Endodermal cell (in vitro differentiated cells): Measurements from ENCODE around the gene FBXO41. TPM values are rescaled to one million over a fixed set of nuclear protein-coding genes. Genes with fewer than 3 reads are reported as not detected.

Source experiments
- DNase-seq: peaks from one replicate; pipeline ENCODE4 v3.0.0-alpha.2; 2017
- H3K27ac ChIP-seq: 2 replicates; pipeline ENCODE4 v1.5.1; 2013; ENCODE audit warnings: mild to moderate bottlenecking, low read depth, low read length, moderate library complexity
- H3K27me3 ChIP-seq: 2 replicates; pipeline ENCODE4 v1.6.1; 2013; ENCODE audit warnings: mild to moderate bottlenecking, low read length, moderate library complexity; ENCODE audit not compliant: insufficient read depth, control insufficient read depth, poor library complexity, severe bottlenecking
- H3K36me3 ChIP-seq: 2 replicates; pipeline ENCODE4 v1.7.0; 2013; ENCODE audit warnings: mild to moderate bottlenecking, low read length, moderate library complexity; ENCODE audit not compliant: control insufficient read depth, insufficient read depth
- H3K4me1 ChIP-seq: one replicate; pipeline ENCODE4 v1.7.0; 2013; ENCODE audit warnings: low read length; ENCODE audit not compliant: control insufficient read depth, insufficient read depth
- H3K4me3 ChIP-seq: 2 replicates; pipeline ENCODE4 v1.5.1; 2013; ENCODE audit warnings: mild to moderate bottlenecking, low read length, moderate library complexity
- H3K9ac ChIP-seq: 2 replicates; pipeline ENCODE4 v1.6.1; 2013; ENCODE audit warnings: mild to moderate bottlenecking, low read length, moderate library complexity; ENCODE audit not compliant: poor library complexity, severe bottlenecking; ENCODE audit errors: extremely low read depth
- H3K9me3 ChIP-seq: 2 replicates; pipeline ENCODE4 v1.6.1; 2013; ENCODE audit warnings: mild to moderate bottlenecking, low read length, moderate library complexity; ENCODE audit not compliant: control insufficient read depth
- H3K27ac Mint-ChIP-seq: 2 replicates; pipeline ENCODE4 v1.8.0; 2020; ENCODE audit warnings: mixed read lengths
- H3K27me3 Mint-ChIP-seq: 2 replicates; pipeline ENCODE4 v1.8.0; 2021; ENCODE audit warnings: mild to moderate bottlenecking, mixed read lengths; ENCODE audit not compliant: insufficient read depth
- H3K36me3 Mint-ChIP-seq: 2 replicates; pipeline ENCODE4 v1.8.0; 2020; ENCODE audit warnings: low read depth, mixed read lengths
- H3K4me1 Mint-ChIP-seq: 2 replicates; pipeline ENCODE4 v1.8.0; 2020; ENCODE audit warnings: mixed read lengths
- H3K4me3 Mint-ChIP-seq: 2 replicates; pipeline ENCODE4 v1.8.0; 2020; ENCODE audit warnings: mild to moderate bottlenecking, moderate library complexity, mixed read lengths
- H3K9me3 Mint-ChIP-seq: 2 replicates; pipeline ENCODE4 v1.8.0; 2020; ENCODE audit warnings: mild to moderate bottlenecking, mixed read lengths
- whole genome bisulfite sequencing, 2 experiments: methylation state at CpG; one replicate each; pipeline versions ENCODE4 v1.1.5 to v1.1.7; 2013; ENCODE audit warnings: missing lambda C conversion rate in 2 of 2, mixed read lengths in 1 of 2; ENCODE audit not compliant: insufficient coverage in 1 of 2, insufficient read length in 1 of 2; 5-methylcytosine and 5-hydroxymethylcytosine counted together
- total RNA-seq, 2 donors: library from RNA; stranded (reverse); fragmentation: NEBNext Ultra II Directional in 1 of 2; extraction: Animal tissue kit (Norgen Biotek cat#: 25700) in 1 of 2; gene quantifications; 2 replicates in 1 of 2; 3 replicates in 1 of 2; pipeline ENCODE4 v1.2.1, GENCODE V29; 2021
- TF ChIP-seq, protein P1 (sequence below): fragments of 200-600 bp; sonication (generic); conservative IDR thresholded peaks from 2 replicates; pipeline ENCODE4 v1.5.0; 2021; ENCODE audit warnings: antibody characterized with exemption, mild to moderate bottlenecking

FBXO41 gene
- total RNA-seq, 2 donors from 2014 or later = 9.0 to 11.2 TPM

DNA sequence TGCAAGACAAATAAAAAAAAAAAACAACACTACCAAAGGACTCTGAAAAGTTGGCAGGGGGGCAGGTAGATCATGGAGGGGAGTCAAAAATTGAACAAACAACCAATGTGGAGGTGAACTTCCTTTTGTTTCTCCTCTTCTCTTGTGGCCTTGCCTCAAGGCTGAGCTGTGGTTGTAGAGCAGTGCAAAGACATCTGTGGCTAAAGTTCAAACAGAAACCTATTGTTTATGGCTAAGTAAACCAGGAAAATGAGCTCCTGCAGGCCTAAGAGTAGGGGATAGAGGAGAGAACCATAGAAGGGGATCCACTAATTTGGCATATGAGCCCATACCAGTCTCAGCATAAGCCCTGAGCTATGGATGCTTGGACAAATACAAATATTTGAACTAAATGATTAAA, 49.3 kb upstream of the FBXO41 start:
- Mint-ChIP-seq H3K36me3 (no peaks in the 10 kb centered on the region), H3K4me1 (no peaks in the 10 kb centered on the region), H3K27me3 (peaks cover 7% of the 10 kb centered on the region), H3K27ac (no peak overlapping the region), H3K4me3 (no peak overlapping the region), H3K9me3 (no peaks in the 10 kb centered on the region)
- no peak overlapping the region for H3K27ac ChIP-seq
- DNase-seq = no peak
- no peak overlapping the region for H3K9ac ChIP-seq
- H3K36me3 ChIP-seq = no peaks in the 10 kb centered on the region
- H3K9me3 ChIP-seq = no peaks in the 10 kb centered on the region
- peaks cover 21% of the 10 kb centered on the region for H3K27me3 ChIP-seq
- TF ChIP-seq, protein P1, sequence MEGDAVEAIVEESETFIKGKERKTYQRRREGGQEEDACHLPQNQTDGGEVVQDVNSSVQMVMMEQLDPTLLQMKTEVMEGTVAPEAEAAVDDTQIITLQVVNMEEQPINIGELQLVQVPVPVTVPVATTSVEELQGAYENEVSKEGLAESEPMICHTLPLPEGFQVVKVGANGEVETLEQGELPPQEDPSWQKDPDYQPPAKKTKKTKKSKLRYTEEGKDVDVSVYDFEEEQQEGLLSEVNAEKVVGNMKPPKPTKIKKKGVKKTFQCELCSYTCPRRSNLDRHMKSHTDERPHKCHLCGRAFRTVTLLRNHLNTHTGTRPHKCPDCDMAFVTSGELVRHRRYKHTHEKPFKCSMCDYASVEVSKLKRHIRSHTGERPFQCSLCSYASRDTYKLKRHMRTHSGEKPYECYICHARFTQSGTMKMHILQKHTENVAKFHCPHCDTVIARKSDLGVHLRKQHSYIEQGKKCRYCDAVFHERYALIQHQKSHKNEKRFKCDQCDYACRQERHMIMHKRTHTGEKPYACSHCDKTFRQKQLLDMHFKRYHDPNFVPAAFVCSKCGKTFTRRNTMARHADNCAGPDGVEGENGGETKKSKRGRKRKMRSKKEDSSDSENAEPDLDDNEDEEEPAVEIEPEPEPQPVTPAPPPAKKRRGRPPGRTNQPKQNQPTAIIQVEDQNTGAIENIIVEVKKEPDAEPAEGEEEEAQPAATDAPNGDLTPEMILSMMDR = no peak
- no peaks in the 10 kb centered on the region for H3K4me1 ChIP-seq
- no peak overlapping the region for H3K4me3 ChIP-seq

DNA sequence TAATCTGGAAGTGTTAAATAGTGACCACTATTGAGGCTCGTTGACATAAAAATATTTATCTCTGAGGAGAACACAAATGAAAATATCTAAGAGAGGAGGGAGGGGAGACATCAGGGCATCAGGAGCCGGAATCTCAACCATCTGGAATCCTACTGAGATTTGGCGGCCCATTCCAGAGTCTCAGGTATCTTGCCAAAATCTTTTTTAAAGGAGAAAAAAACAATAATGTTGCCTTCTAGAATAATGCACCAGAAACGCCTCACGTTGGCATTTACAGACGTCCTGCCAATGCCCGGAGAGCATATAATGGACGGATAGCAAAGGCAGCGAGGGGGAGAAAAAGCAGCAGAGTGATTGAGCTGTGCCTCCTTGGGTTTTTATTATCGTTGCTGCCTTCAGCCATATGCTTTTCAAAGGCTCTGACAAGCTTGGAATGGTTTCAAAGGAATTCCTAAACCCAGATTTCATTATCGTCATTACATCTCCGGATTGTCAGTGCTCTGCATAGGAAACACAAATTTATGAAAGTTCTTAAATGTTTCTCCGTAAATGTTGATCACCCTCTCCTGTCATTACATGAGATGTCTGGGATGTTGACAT, 39.9 kb upstream of the FBXO41 start:
- Mint-ChIP-seq H3K4me1 (no peaks in the 10 kb centered on the region), H3K27me3 (peaks cover 22% of the 10 kb centered on the region)

DNA sequence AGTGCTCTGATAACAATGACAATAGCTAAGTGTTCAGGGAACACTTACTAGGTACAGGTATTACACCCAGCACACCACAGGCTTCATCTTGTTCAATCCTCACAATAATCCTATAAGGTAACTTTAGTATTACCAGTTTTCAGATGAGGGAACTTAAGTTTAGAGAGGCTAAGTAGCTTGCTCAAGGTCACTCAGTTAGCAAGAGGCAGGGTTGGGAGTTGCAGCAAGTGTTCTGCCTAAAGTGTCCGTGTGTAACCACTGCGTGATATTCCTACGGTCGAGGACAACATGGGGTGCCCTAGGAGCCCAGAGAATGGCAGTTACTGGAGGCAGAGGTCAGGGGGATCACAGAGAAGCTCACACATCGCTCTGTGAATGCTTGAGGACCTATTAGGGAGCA, 39.3 kb upstream of the FBXO41 start:
- Histone ChIP-seq H3K27me3 (peaks cover 46% of the 10 kb centered on the region), H3K4me3 (no peak overlapping the region), H3K27ac (no peak overlapping the region), H3K9me3 (no peaks in the 10 kb centered on the region), H3K4me1 (no peaks in the 10 kb centered on the region), H3K36me3 (no peaks in the 10 kb centered on the region), H3K9ac (no peak overlapping the region)
- no peaks in the 10 kb centered on the region for H3K9me3 Mint-ChIP-seq
- no peaks in the 10 kb centered on the region for H3K36me3 Mint-ChIP-seq
- H3K4me1 Mint-ChIP-seq = no peaks in the 10 kb centered on the region
- DNase-seq = no peak
- no peak overlapping the region for H3K4me3 Mint-ChIP-seq
- 82 to 89% methylated on average over 5 of the region's 5 CpGs for WGBS, 2 experiments
- H3K27me3 Mint-ChIP-seq = peaks cover 22% of the 10 kb centered on the region
- TF ChIP-seq, protein P1 = no peak
- H3K27ac Mint-ChIP-seq = no peak overlapping the region

More for the DNA sequence above, 39.9 kb upstream of the FBXO41 start:
- no peaks in the 10 kb centered on the region for H3K4me1 ChIP-seq
- WGBS, 2 experiments = 81 to 82% methylated on average over 11 to 13 of the region's 13 CpGs
- Mint-ChIP-seq H3K4me3 (no peak overlapping the region), H3K36me3 (no peaks in the 10 kb centered on the region), H3K27ac (no peak overlapping the region), H3K9me3 (no peaks in the 10 kb centered on the region)
- TF ChIP-seq, protein P1 = no peak
- no peak overlapping the region for H3K4me3 ChIP-seq
- no peak overlapping the region for H3K9ac ChIP-seq
- H3K27me3 ChIP-seq = peaks cover 46% of the 10 kb centered on the region
- no peaks in the 10 kb centered on the region for H3K9me3 ChIP-seq
- DNase-seq = no peak
- no peak overlapping the region for H3K27ac ChIP-seq
- H3K36me3 ChIP-seq = no peaks in the 10 kb centered on the region
